WI38 (cell line): ENCODE measurements around the gene SLX4IP.

Experiments
- H3K4me3 ChIP-seq: 2 replicates; pipeline ENCODE4 v1.5.1; 2011; ENCODE audit warnings: low read depth, mild to moderate bottlenecking, control low read depth, low read length
- CTCF ChIP-seq: IDR thresholded peaks from 2 replicates; pipeline ENCODE4 v1.5.1; 2012; ENCODE audit warnings: low read depth, mild to moderate bottlenecking, control low read depth, low read length

Gene SLX4IP

GRCh38 chr20:10675450-10675848, 240.3 kb downstream of the SLX4IP start:
- peak overlapping the region; percentile 84 for H3K4me3 ChIP-seq

GRCh38 chr20:10676518-10676917, 241.4 kb downstream of the SLX4IP start:
- TF ChIP-seq CTCF = no peak
- H3K4me3 ChIP-seq = no peak overlapping the region

More at GRCh38 chr20:10675450-10675848, 240.3 kb downstream of the SLX4IP start:
- TF ChIP-seq CTCF = no peak
